Mucosa of descending colon (tissue), 3 donors: ENCODE measurements around the gene CLCN6. TPM values are rescaled to one million over a fixed set of nuclear protein-coding genes. Genes with fewer than 3 reads are reported as not detected.

Experiments
- ATAC-seq: fragments of 200-7000 bp; cut with Tn5 transposase; one replicate; pipeline ENCODE4 v1.9.1; 2020; ENCODE audit warnings: mild to moderate bottlenecking, moderate library complexity
- DNase-seq, 3 donors: peaks; one replicate each; pipeline ENCODE4 v3.0.0-alpha.2; 2020
- H3K36me3 ChIP-seq: fragments of 200-600 bp; one replicate; pipeline ENCODE4 v1.8.0; 2021; ENCODE audit warnings: low read depth, mild to moderate bottlenecking
- H3K4me1 ChIP-seq: fragments of 200-600 bp; one replicate; pipeline ENCODE4 v1.8.0; 2021; ENCODE audit warnings: low read depth, mild to moderate bottlenecking
- H3K4me3 ChIP-seq: fragments of 200-600 bp; one replicate; pipeline ENCODE4 v1.8.0; 2021; ENCODE audit warnings: mild to moderate bottlenecking
- H3K9me3 ChIP-seq: fragments of 200-600 bp; one replicate; pipeline ENCODE4 v1.8.0; 2021; ENCODE audit warnings: mild to moderate bottlenecking
- CTCF ChIP-seq: fragments of 200-600 bp; IDR thresholded peaks from one replicate; pipeline ENCODE4 v1.8.0; 2022; ENCODE audit warnings: antibody characterized with exemption, mild to moderate bottlenecking
- intact Hi-C, 2 donors: fragments of 100-400 bp; cut with DNase I in 1 of 2; cut with micrococcal nuclease in 1 of 2; formaldehyde crosslinking; loops; one replicate each; pipeline versions ENCODE4 v1.11.0 to v1.11.1; 2022; cut with DNase I, micrococcal nuclease
- total RNA-seq, 3 donors: library from RNA; stranded (reverse); fragmentation: NEBNext Ultra II Directional in 2 of 3; extraction: Animal tissue kit (Norgen Biotek cat#: 25700) in 2 of 3; gene quantifications; one replicate each; pipeline versions ENCODE4 v1.2.1 to v1.2.4, GENCODE V29; 2021 to 2023
- donor health status: DM: no; HTN: no; CAD: no; lungs with moderate emphysema.
- donor health status: DM: no; HTN: no; CAD: no.
- donor health status: DM: no; HTN: yes; CAD: no.

Gene CLCN6
- total RNA-seq, 3 donors from 2014 or later, result 20.8 to 29.7 (median 24.3) TPM

- intact Hi-C loops, result loop anchor here in 1 of 2 donors (10.0 kb wide), 1 partner anchor 46 kb away; no protein-coding TSS in a partner anchor
- ATAC-seq, result no peak
- H3K36me3 ChIP-seq, result no peaks in the 10 kb centered on the region
Observed at GRCh38 chr1:11848373-11848700, 42.3 kb downstream of the CLCN6 start.

GRCh38 chr1:11850156-11850555, 44.2 kb downstream of the CLCN6 start:
- TF ChIP-seq CTCF, result no peak
- intact Hi-C loops, result no loop called here
- Histone ChIP-seq H3K36me3 (no peaks in the 10 kb centered on the region), H3K4me1 (no peaks in the 10 kb centered on the region), H3K4me3 (no peak overlapping the region), H3K9me3 (no peaks in the 10 kb centered on the region)
- ATAC-seq (no peak), DNase-seq (no peak)

More at GRCh38 chr1:11848373-11848700, 42.3 kb downstream of the CLCN6 start:
- Histone ChIP-seq H3K4me3 (no peak overlapping the region), H3K9me3 (no peaks in the 10 kb centered on the region), H3K4me1 (no peaks in the 10 kb centered on the region)
- no peak for DNase-seq
- TF ChIP-seq CTCF, result no peak

- Histone ChIP-seq H3K9me3 (no peaks in the 10 kb centered on the region), H3K4me1 (no peaks in the 10 kb centered on the region), H3K36me3 (no peaks in the 10 kb centered on the region), H3K4me3 (no peak overlapping the region)
- ATAC-seq (no peak), DNase-seq (no peak)
- TF ChIP-seq CTCF, result no peak
- intact Hi-C loops, result no loop called here
Observed at GRCh38 chr1:11851180-11851579, 45.2 kb downstream of the CLCN6 start.

- intact Hi-C loops, result no loop called here
- TF ChIP-seq CTCF, result no peak
Observed at GRCh38 chr1:11854519-11854918, 48.5 kb downstream of the CLCN6 start.

GRCh38 chr1:11855430-11855829, 49.4 kb downstream of the CLCN6 start:
- DNase-seq (no peak), ATAC-seq (no peak)
- Histone ChIP-seq H3K4me3 (no peak overlapping the region), H3K4me1 (no peaks in the 10 kb centered on the region), H3K9me3 (no peaks in the 10 kb centered on the region), H3K36me3 (no peaks in the 10 kb centered on the region)
- intact Hi-C loops, result no loop called here
- TF ChIP-seq CTCF, result no peak

More at GRCh38 chr1:11854519-11854918, 48.5 kb downstream of the CLCN6 start:
- Histone ChIP-seq H3K36me3 (no peaks in the 10 kb centered on the region), H3K9me3 (no peaks in the 10 kb centered on the region), H3K4me3 (no peak overlapping the region), H3K4me1 (no peaks in the 10 kb centered on the region)
- DNase-seq (no peak), ATAC-seq (no peak)

- H3K4me1 ChIP-seq, result no peaks in the 10 kb centered on the region
- no peak for TF ChIP-seq CTCF
- DNase-seq, result no peak
- no peak overlapping the region for H3K4me3 ChIP-seq
- intact Hi-C loops, result no loop called here
- no peaks in the 10 kb centered on the region for H3K36me3 ChIP-seq
- H3K9me3 ChIP-seq, result no peaks in the 10 kb centered on the region
- no peak for ATAC-seq
Observed at GRCh38 chr1:11856698-11857097, 50.7 kb downstream of the CLCN6 start.
